HCT116 (cell line): ENCODE measurements around the gene ITGA11. TPM values are rescaled to one million over a fixed set of nuclear protein-coding genes. Genes with fewer than 3 reads are reported as not detected.

Source experiments
- ATAC-seq: fragments of 200-7000 bp; cut with Tn5 transposase; 2 replicates; pipeline ENCODE4 v1.9.1; 2020; ENCODE audit warnings: mild to moderate bottlenecking, moderate library complexity
- BruUV-seq: library from RNA; stranded (reverse); fragments of 400-500 nt; replicated peaks from 2 replicates; lab custom pipeline; 2021; lab: Mats Ljungman, UMichigan
- CTCF ChIA-PET: fragments of 300-600 bp; sonication (Branson Sonifier 250); formaldehyde crosslinking; loops from one replicate; lab custom pipeline; 2021; ENCODE audit warnings: antibody characterized with exemption; lab: Charles Lee
- POLR2A ChIA-PET: fragments of 300-600, 350-600 bp; sonication (Branson Sonifier 250); formaldehyde crosslinking; loops from one replicate; lab custom pipeline; 2021; ENCODE audit warnings: antibody characterized with exemption; lab: Charles Lee
- RAD21 ChIA-PET, 2 experiments: fragments of 300-600 bp; sonication (Branson Sonifier 250); formaldehyde crosslinking; loops; one replicate each; lab custom pipeline; 2023; ENCODE audit warnings: low total read pairs in 2 of 2; ENCODE audit not compliant: uncharacterized antibody in 2 of 2, unreplicated experiment in 2 of 2, low non-redundant PET in 1 of 2; lab: Charles Lee
- DNase-seq: peaks from one replicate; pipeline ENCODE4 v3.0.0-alpha.2; 2010; ENCODE audit warnings: low read depth, low spot score
- H2AFZ ChIP-seq: fragments of 200-600 bp; shearing (Covaris generic), sonication (generic); 2 replicates; pipeline ENCODE4 v1.6.1; 2017; ENCODE audit warnings: low read depth, mixed run types, mixed read lengths, antibody characterized with exemption, low read length; ENCODE audit not compliant: poor library complexity, severe bottlenecking
- H3K27ac ChIP-seq: 2 replicates; pipeline ENCODE4 v1.5.1; 2012; ENCODE audit warnings: low read depth, low read length
- H3K27me3 ChIP-seq: fragments of 200-600 bp; sonication (generic); 2 replicates; pipeline ENCODE4 v1.6.1; 2016; ENCODE audit warnings: mixed run types, low read length, mixed read lengths; ENCODE audit not compliant: insufficient read depth
- H3K36me3 ChIP-seq, 2 experiments: fragments of 200-500 bp in 1 of 2; fragments of 200-600 bp in 1 of 2; sonication (Bioruptor generic) in 1 of 2; sonication (generic) in 1 of 2; 2 replicates each; pipeline versions ENCODE4 v1.5.1 to v1.6.1; 2014 to 2016; ENCODE audit warnings: low read length in 2 of 2, inconsistent platforms in 1 of 2, mixed read lengths in 1 of 2, mixed run types in 1 of 2; ENCODE audit not compliant: insufficient read depth in 2 of 2, control insufficient read depth in 1 of 2
- H3K4me1 ChIP-seq, 2 experiments: fragments of 200-600 bp in 1 of 2; sonication (generic) in 1 of 2; 2 replicates each; pipeline versions ENCODE4 v1.5.1 to v1.6.1; 2012 to 2017; ENCODE audit warnings: low read length in 2 of 2, inconsistent platforms in 1 of 2, mild to moderate bottlenecking in 1 of 2, mixed read lengths in 1 of 2, mixed run types in 1 of 2, moderate library complexity in 1 of 2; ENCODE audit not compliant: insufficient read depth in 2 of 2, control insufficient read depth in 1 of 2
- H3K4me2 ChIP-seq: fragments of 200-600 bp; sonication (generic); 2 replicates; pipeline ENCODE4 v1.6.1; 2017; ENCODE audit warnings: mixed run types, low read length, mixed read lengths
- H3K4me3 ChIP-seq, 2 experiments: fragments of 200-600 bp in 1 of 2; sonication (generic) in 1 of 2; replicated peaks in 1 of 2; 2 replicates each; pipeline ENCODE4 v1.5.1; 2011 to 2016; ENCODE audit warnings: low read length in 2 of 2, control low read depth in 1 of 2, low read depth in 1 of 2, mild to moderate bottlenecking in 1 of 2, mixed read lengths in 1 of 2, mixed run types in 1 of 2
- H3K79me2 ChIP-seq: fragments of 200-600 bp; sonication (generic); 2 replicates; pipeline ENCODE4 v1.6.1; 2017; ENCODE audit warnings: mild to moderate bottlenecking, mixed run types, low read length, moderate library complexity, mixed read lengths; ENCODE audit not compliant: insufficient read depth
- H3K9ac ChIP-seq: fragments of 200-600 bp; sonication (generic); 2 replicates; pipeline ENCODE4 v1.6.1; 2016; ENCODE audit warnings: low read length, mixed read lengths
- H3K9me2 ChIP-seq: fragments of 200-600 bp; sonication (generic), shearing (Covaris generic); 2 replicates; pipeline ENCODE4 v1.6.1; 2017; ENCODE audit warnings: mixed run types, mild to moderate bottlenecking, moderate library complexity; ENCODE audit not compliant: insufficient read depth
- H3K9me3 ChIP-seq, 2 experiments: fragments of 200-500 bp in 1 of 2; fragments of 200-600 bp in 1 of 2; sonication (Bioruptor generic) in 1 of 2; sonication (generic) in 1 of 2; 2 replicates each; pipeline ENCODE4 v1.6.1; 2014 to 2017; ENCODE audit warnings: low read length in 2 of 2, mixed read lengths in 2 of 2, inconsistent platforms in 1 of 2, low read depth in 1 of 2, mild to moderate bottlenecking in 1 of 2, mixed run types in 1 of 2, moderate library complexity in 1 of 2; ENCODE audit not compliant: control insufficient read depth in 1 of 2, insufficient read depth in 1 of 2
- H4K20me1 ChIP-seq: fragments of 200-600 bp; sonication (generic), shearing (Covaris generic); 2 replicates; pipeline ENCODE4 v1.6.1; 2017; ENCODE audit warnings: mixed run types, mild to moderate bottlenecking, moderate library complexity; ENCODE audit not compliant: insufficient read depth
- CTCF ChIP-seq, 3 experiments: fragments of 200-600 bp in 1 of 3; sonication (generic) in 1 of 3; IDR thresholded peaks in 2 of 3; conservative IDR thresholded peaks in 1 of 3; 2 replicates each; pipeline ENCODE4 v1.5.1; 2012 to 2017; ENCODE audit warnings: low read depth in 2 of 3, low read length in 2 of 3, antibody characterized with exemption in 1 of 3, borderline replicate concordance in 1 of 3, control low read depth in 1 of 3, mild to moderate bottlenecking in 1 of 3, mixed read lengths in 1 of 3, mixed run types in 1 of 3, moderate library complexity in 1 of 3; ENCODE audit not compliant: insufficient read depth in 1 of 3
- EGR1 ChIP-seq: IDR thresholded peaks from 2 replicates; pipeline ENCODE4 v1.6.1; 2012; ENCODE audit warnings: low read depth
- JUND ChIP-seq: IDR thresholded peaks from 2 replicates; pipeline ENCODE4 v1.6.1; 2012
- MAX ChIP-seq: IDR thresholded peaks from 2 replicates; pipeline ENCODE4 v1.6.1; 2012
- POLR2A ChIP-seq: IDR thresholded peaks from 2 replicates; pipeline ENCODE4 v1.7.0; 2011; ENCODE audit warnings: borderline replicate concordance; ENCODE audit not compliant: insufficient read depth, insufficient read length; ENCODE audit errors: extremely low read depth
- POLR2AphosphoS5 ChIP-seq: IDR thresholded peaks from 2 replicates; pipeline ENCODE4 v1.6.1; 2011; ENCODE audit warnings: mild to moderate bottlenecking, low read depth, low read length, moderate library complexity
- RAD21 ChIP-seq: IDR thresholded peaks from 2 replicates; pipeline ENCODE4 v1.6.1; 2012; ENCODE audit warnings: low read depth, mild to moderate bottlenecking
- REST ChIP-seq: IDR thresholded peaks from 2 replicates; pipeline ENCODE4 v1.6.1; 2012; ENCODE audit warnings: low read depth
- SP1 ChIP-seq: IDR thresholded peaks from 2 replicates; pipeline ENCODE4 v1.6.1; 2012; ENCODE audit warnings: low read depth
- SRF ChIP-seq: IDR thresholded peaks from 2 replicates; pipeline ENCODE4 v1.6.1; 2012; ENCODE audit warnings: low read depth
- intact Hi-C: fragments of 100-400 bp; cut with micrococcal nuclease; formaldehyde crosslinking; loops from 2 replicates; pipeline ENCODE4 v1.10.0; 2022
- total RNA-seq: library from RNA; stranded (reverse); gene quantifications from one replicate; pipeline ENCODE4 v1.2.1, GENCODE V29; 2021; ENCODE audit not compliant: unreplicated experiment
- TF ChIP-seq, protein P1 (sequence below): IDR thresholded peaks from 2 replicates; pipeline ENCODE4 v1.6.1; 2011; ENCODE audit warnings: mild to moderate bottlenecking, low read length, moderate library complexity; ENCODE audit not compliant: insufficient replicate concordance; ENCODE audit errors: extremely low read depth

Gene ITGA11
- total RNA-seq, 1 experiment from 2014 or later = not detected

- TF ChIP-seq CTCF (IDR thresholded peaks at IDR 0.05 in 2 of 3, conservative IDR thresholded peaks at IDR 0.05 in 1 of 3; ENCODE audit: borderline replicate concordance in 1 of 3, insufficient read depth in 1 of 3, low read depth in 2 of 3, low read length in 2 of 3) (no peak), POLR2AphosphoS5 (no peak), EGR1 (no peak), SRF (no peak), POLR2A (no peak), REST (no peak)
These were observed 166.3 kb downstream of the ITGA11 start (continued) for GRCh38 chr15:68265674-68266073.

- H3K36me3 ChIP-seq = no peaks in the 10 kb centered on the region
- intact Hi-C loops = no loop called here
- ChIA-PET RAD21 (no interaction called here), CTCF (interaction anchor here (3.1 kb wide), 1 partner anchor 12 kb away, joined by 8 read pairs; no protein-coding TSS in a partner anchor), POLR2A (interaction anchor here (2.9 kb wide), 1 partner anchor 12 kb away, joined by 9 read pairs; the partner anchor contains the start of gene FEM1B)
- no peak overlapping the region for H3K4me2 ChIP-seq
- no TSS peak for BruUV-seq
- no peaks in the 10 kb centered on the region for H3K9me3 ChIP-seq
- H2AFZ ChIP-seq = no peak overlapping the region
- no peaks in the 10 kb centered on the region for H3K79me2 ChIP-seq
- no peak for DNase-seq
- H3K9me2 ChIP-seq = no peaks in the 10 kb centered on the region
- no peak overlapping the region for H3K4me3 ChIP-seq
- no peaks in the 10 kb centered on the region for H4K20me1 ChIP-seq
- no peaks in the 10 kb centered on the region for H3K4me1 ChIP-seq
- ATAC-seq = no peak
- H3K27me3 ChIP-seq = no peaks in the 10 kb centered on the region
- no peak overlapping the region for H3K27ac ChIP-seq
- no peak overlapping the region for H3K9ac ChIP-seq
- TF ChIP-seq SRF = no peak
- TF ChIP-seq JUND = no peak
- no peak for TF ChIP-seq MAX
- no peak for TF ChIP-seq RAD21
- TF ChIP-seq SP1 = no peak
- TF ChIP-seq, protein P1, sequence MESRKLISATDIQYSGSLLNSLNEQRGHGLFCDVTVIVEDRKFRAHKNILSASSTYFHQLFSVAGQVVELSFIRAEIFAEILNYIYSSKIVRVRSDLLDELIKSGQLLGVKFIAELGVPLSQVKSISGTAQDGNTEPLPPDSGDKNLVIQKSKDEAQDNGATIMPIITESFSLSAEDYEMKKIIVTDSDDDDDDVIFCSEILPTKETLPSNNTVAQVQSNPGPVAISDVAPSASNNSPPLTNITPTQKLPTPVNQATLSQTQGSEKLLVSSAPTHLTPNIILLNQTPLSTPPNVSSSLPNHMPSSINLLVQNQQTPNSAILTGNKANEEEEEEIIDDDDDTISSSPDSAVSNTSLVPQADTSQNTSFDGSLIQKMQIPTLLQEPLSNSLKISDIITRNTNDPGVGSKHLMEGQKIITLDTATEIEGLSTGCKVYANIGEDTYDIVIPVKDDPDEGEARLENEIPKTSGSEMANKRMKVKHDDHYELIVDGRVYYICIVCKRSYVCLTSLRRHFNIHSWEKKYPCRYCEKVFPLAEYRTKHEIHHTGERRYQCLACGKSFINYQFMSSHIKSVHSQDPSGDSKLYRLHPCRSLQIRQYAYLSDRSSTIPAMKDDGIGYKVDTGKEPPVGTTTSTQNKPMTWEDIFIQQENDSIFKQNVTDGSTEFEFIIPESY = no peak
- no peak for TF ChIP-seq REST
These were observed 166.9 kb downstream of the ITGA11 start for GRCh38 chr15:68265081-68265480.
